HepG2 (cell line): Measurements from ENCODE around the gene CRYZL1. TPM values are rescaled to one million over a fixed set of nuclear protein-coding genes. Genes with fewer than 3 reads are reported as not detected.

Source experiments
- ATAC-seq: fragments of 200-7000 bp; cut with Tn5 transposase; 3 replicates; pipeline ENCODE4 v1.9.1; 2020; ENCODE audit warnings: mild to moderate bottlenecking, moderate library complexity
- BruUV-seq: library from RNA; stranded (reverse); fragments of 400-500 nt; replicated peaks from 2 replicates; lab custom pipeline; 2021; lab: Mats Ljungman, UMichigan
- CTCF ChIA-PET: fragments of 300-600 bp; formaldehyde crosslinking; extraction: SDS; loops from one replicate; lab custom pipeline; 2021; ENCODE audit warnings: low total read pairs, inconsistent platforms, low intra/inter-chr PET ratio; lab: Yijun Ruan, JAX
- POLR2A ChIA-PET: fragments of 350-600 bp; sonication (Branson Sonifier 250); formaldehyde crosslinking; loops from one replicate; lab custom pipeline; 2020; ENCODE audit warnings: antibody characterized with exemption, inconsistent platforms; lab: Yijun Ruan, JAX
- DNase-seq: peaks from one replicate; pipeline ENCODE4 v3.0.0-alpha.2; 2015; ENCODE audit warnings: low spot score
- FAIRE-seq: peaks from 3 replicates; lab custom pipeline; 2011; peaks lifted over from hg19 to GRCh38; lab: Jason Lieb, UNC
- H2AFZ ChIP-seq: one replicate; pipeline ENCODE4 v1.6.1; 2011; ENCODE audit warnings: low read length, inconsistent platforms
- H3K27ac ChIP-seq: fragments of 300-600 bp; 3 replicates; pipeline ENCODE4 v1.8.0; 2011; ENCODE audit warnings: mixed run types, mild to moderate bottlenecking, mixed read lengths, low read length, inconsistent platforms; ENCODE audit not compliant: insufficient read depth; ENCODE audit errors: extremely low read length
- H3K27me3 ChIP-seq, 2 experiments: fragments of 200-600 bp in 1 of 2; 2 replicates in 1 of 2; 3 replicates in 1 of 2; pipeline versions ENCODE4 v1.6.0 to v1.8.0; 2011; ENCODE audit warnings: low read length in 2 of 2, mild to moderate bottlenecking in 2 of 2, moderate library complexity in 2 of 2, inconsistent platforms in 1 of 2; ENCODE audit not compliant: insufficient read depth in 2 of 2, control insufficient read depth in 1 of 2
- H3K36me3 ChIP-seq, 2 experiments: fragments of 200-600 bp in 1 of 2; replicated peaks in 1 of 2; 2 replicates in 1 of 2; 3 replicates in 1 of 2; pipeline versions ENCODE4 v1.5.1 to v1.8.0; 2011; ENCODE audit warnings: low read length in 2 of 2, inconsistent platforms in 1 of 2; ENCODE audit not compliant: insufficient read depth in 2 of 2, control insufficient read depth in 1 of 2
- H3K4me1 ChIP-seq: 2 replicates; pipeline ENCODE4 v1.5.1; 2012; ENCODE audit warnings: low read length, inconsistent platforms; ENCODE audit not compliant: insufficient read depth
- H3K4me2 ChIP-seq: 2 replicates; pipeline ENCODE4 v1.6.0; 2011; ENCODE audit warnings: low read depth, low read length, inconsistent platforms
- H3K4me3 ChIP-seq, 3 experiments: fragments of 200-600 bp in 1 of 3; sonication (generic), shearing (Covaris generic) in 1 of 3; replicated peaks in 1 of 3; 2 replicates each; pipeline ENCODE4 v1.5.1; 2011 to 2016; ENCODE audit warnings: low read length in 3 of 3, inconsistent platforms in 2 of 3, low read depth in 2 of 3, mild to moderate bottlenecking in 2 of 3, control low read depth in 1 of 3, mixed read lengths in 1 of 3; ENCODE audit not compliant: insufficient read depth in 1 of 3
- H3K79me2 ChIP-seq: one replicate; pipeline ENCODE4 v1.6.1; 2011; ENCODE audit warnings: low read length, inconsistent platforms; ENCODE audit not compliant: insufficient read depth
- H3K9ac ChIP-seq: 2 replicates; pipeline ENCODE4 v1.6.0; 2011; ENCODE audit warnings: mild to moderate bottlenecking, low read depth, low read length, inconsistent platforms; ENCODE audit not compliant: insufficient read depth
- H3K9me3 ChIP-seq: 2 replicates; pipeline ENCODE4 v1.5.1; 2012; ENCODE audit warnings: mild to moderate bottlenecking, low read length
- H4K20me1 ChIP-seq: 2 replicates; pipeline ENCODE4 v1.6.0; 2011; ENCODE audit warnings: inconsistent platforms, mild to moderate bottlenecking, low read length, moderate library complexity; ENCODE audit not compliant: insufficient read depth
- FOSL2 ChIP-seq: sonication (generic); formaldehyde crosslinking; IDR thresholded peaks from 2 replicates; pipeline ENCODE4 v1.4.0; 2020; ENCODE audit warnings: missing genetic modification reagents
- LBX2 ChIP-seq: sonication (generic); formaldehyde crosslinking; IDR thresholded peaks from 2 replicates; pipeline ENCODE4 v1.5.0; 2020; ENCODE audit warnings: missing genetic modification reagents, mild to moderate bottlenecking, borderline replicate concordance
- TRAFD1 ChIP-seq: sonication (generic); formaldehyde crosslinking; IDR thresholded peaks from 2 replicates; pipeline ENCODE4 v1.5.1; 2020; ENCODE audit warnings: missing genetic modification reagents, mild to moderate bottlenecking, borderline replicate concordance
- ZNF562 ChIP-seq: sonication (generic); formaldehyde crosslinking; IDR thresholded peaks from 2 replicates; pipeline ENCODE4 v1.8.0; 2022; ENCODE audit warnings: missing genetic modification reagents, borderline replicate concordance
- WGBS: methylation state at CpG from one replicate; pipeline ENCODE4 v1.1.6; 2017; ENCODE audit warnings: low lambda C conversion rate; 5-methylcytosine and 5-hydroxymethylcytosine counted together
- in situ Hi-C: cut with HindIII; loops from 2 replicates; pipeline ENCODE4 v1.10.0; 2017; ENCODE audit warnings: low pct_unique_long_range_greater_than_20kb; ENCODE audit not compliant: extremely low pct_ligation_motif_present
- intact Hi-C: fragments of 100-400 bp; cut with micrococcal nuclease; formaldehyde crosslinking; loops from one replicate; pipeline ENCODE4 v1.10.0; 2022; ENCODE audit not compliant: unreplicated experiment
- polyA plus RNA-seq, 8 experiments: library from polyadenylated mRNA; depleted of rRNA in 3 of 8; stranded (reverse) in 7 of 8; unstranded in 1 of 8; fragments of >200 nt; fragmentation: Illumina TruSeq in 4 of 8; extraction: Trizol in 4 of 8; gene quantifications; 2 replicates each; pipeline versions ENCODE4 v1.2.1 to v1.2.3, GENCODE V29; 2011 to 2016; ENCODE audit warnings: low read depth in 4 of 8, missing spikeins in 1 of 8, mixed read lengths in 1 of 8; ENCODE audit not compliant: insufficient read depth in 1 of 8
- total RNA-seq, 5 experiments: library from RNA; depleted of rRNA; stranded (reverse); fragments of >200 nt; fragmentation: Illumina TruSeq; extraction: Trizol; gene quantifications; 2 replicates each; pipeline ENCODE4 v1.2.3, GENCODE V29; 2016; ENCODE audit warnings: low read depth in 1 of 5

CRYZL1 gene
- total and polyA plus RNA-seq, 2 of the 13 experiments (the other 11 are each of a cell fraction or from before 2014, with no cell fraction given), result 20.3 to 27.7 TPM

GRCh38 chr21:33682992-33683627 lies 41.6 kb upstream of the CRYZL1 start:
- POLR2A ChIA-PET, result no interaction called here
- H3K4me1 ChIP-seq, result peaks cover 66% of the 10 kb centered on the region
- DNase-seq (peak; percentile 56), ATAC-seq (no peak), FAIRE-seq (no peak)
- 91% methylated on average over 4 of the region's 4 CpGs for WGBS
- peaks cover 11% of the 10 kb centered on the region for H4K20me1 ChIP-seq
- intact Hi-C loops, result no loop called here
- no peaks in the 10 kb centered on the region for H3K36me3 ChIP-seq
- peak; percentile 32; the same call in 1 of the 2 replicates for TF ChIP-seq FOSL2
- no peak for TF ChIP-seq TRAFD1
- no peak overlapping the region for H3K4me2 ChIP-seq
- H3K9me3 ChIP-seq, result no peaks in the 10 kb centered on the region
- H3K79me2 ChIP-seq, result peaks cover 38% of the 10 kb centered on the region
- BruUV-seq, result no TSS peak
- no peak overlapping the region for H3K9ac ChIP-seq
- CTCF ChIA-PET, result no interaction called here
- no peak overlapping the region for H2AFZ ChIP-seq
- no peak overlapping the region for H3K27ac ChIP-seq
- no peaks in the 10 kb centered on the region for H3K27me3 ChIP-seq
- no peak overlapping the region for H3K4me3 ChIP-seq
- in situ Hi-C loops, result no loop called here

- peaks cover 2% of the 10 kb centered on the region; the same call in 1 of the 2 replicates for H4K20me1 ChIP-seq
- ChIA-PET POLR2A (no interaction called here), CTCF (no interaction called here)
- ATAC-seq (no peak), FAIRE-seq (no peak), DNase-seq (no peak)
- no peak overlapping the region for H3K4me3 ChIP-seq
- no TSS peak for BruUV-seq
- no peak overlapping the region for H3K9ac ChIP-seq
- H3K27me3 ChIP-seq, result no peaks in the 10 kb centered on the region
- peaks cover 27% of the 10 kb centered on the region for H3K79me2 ChIP-seq
- H3K4me1 ChIP-seq, result peaks cover 43% of the 10 kb centered on the region
- H2AFZ ChIP-seq, result no peak overlapping the region
- TF ChIP-seq LBX2 (CRISPR knock-in tag), result no peak
- no peak for TF ChIP-seq ZNF562
- 92% methylated on average over 6 of the region's 6 CpGs for WGBS
- in situ Hi-C loops (no loop called here), intact Hi-C loops (no loop called here)
- H3K36me3 ChIP-seq, result no peaks in the 10 kb centered on the region
- no peak overlapping the region for H3K4me2 ChIP-seq
- H3K9me3 ChIP-seq, result no peaks in the 10 kb centered on the region
- H3K27ac ChIP-seq, result no peak overlapping the region
These were observed 39.3 kb upstream of the CRYZL1 start for GRCh38 chr21:33680870-33681269.
